Cardiac septum (tissue), 1 donor: ENCODE data around the gene URM1. TPM values are rescaled to one million over a fixed set of nuclear protein-coding genes. Genes with fewer than 3 reads are reported as not detected.

Experiments used
- microRNA-seq: library from miRNA; unstranded; fragments of <30 nt; microRNA quantifications from one replicate; pipeline ENCODE4 v1.2.0, GENCODE V29; 2020
- total RNA-seq: library from RNA; stranded (reverse); fragmentation: NEBNext Ultra II Directional; extraction: Animal tissue kit (Norgen Biotek cat#: 25700); gene quantifications from one replicate; pipeline ENCODE4 v1.2.1, GENCODE V29; 2021
- donor health status: DM: no; HTN: no; CAD: no.

Gene URM1
- total RNA-seq, 1 donor from 2014 or later = 49.5 TPM

Small RNA genes within 50 kb of the gene (microRNA-seq; reads per million reads assigned to microRNA genes)
- not detected for gene MIR219B

Other genes starting within 250 kb of the URM1 start
- gene PTGES2, start 243.6 kb upstream of the URM1 start, total RNA-seq = 136 TPM
- 2.0 TPM for gene LCN2, start 221.9 kb upstream of the URM1 start, total RNA-seq
- 65.7 TPM for gene BBLN, start 211.1 kb upstream of the URM1 start, total RNA-seq
- 86.1 TPM for gene CIZ1, start 179.8 kb upstream of the URM1 start, total RNA-seq
- gene DNM1, start 168.0 kb upstream of the URM1 start, total RNA-seq = 7.3 TPM
- 120 TPM for gene GOLGA2, start 95.4 kb upstream of the URM1 start, total RNA-seq
- 17.7 TPM for gene SWI5, start 95.1 kb upstream of the URM1 start, total RNA-seq
- 30.7 TPM for gene TRUB2, start 48.9 kb upstream of the URM1 start, total RNA-seq
- gene COQ4, start 48.5 kb upstream of the URM1 start, total RNA-seq = 25.9 TPM
- gene SLC27A4, start 30.8 kb upstream of the URM1 start, total RNA-seq = 17.4 TPM
- gene CERCAM, start 49.5 kb downstream of the URM1 start, total RNA-seq = 16.6 TPM
- gene ODF2, start 84.6 kb downstream of the URM1 start, total RNA-seq = 20.8 TPM
- 20.2 TPM for gene GLE1, start 133.3 kb downstream of the URM1 start, total RNA-seq
- 380 TPM for gene SPTAN1, start 181.2 kb downstream of the URM1 start, total RNA-seq